ENCODE data around the gene ZFAND3.

The ZFAND3 gene

DNA sequence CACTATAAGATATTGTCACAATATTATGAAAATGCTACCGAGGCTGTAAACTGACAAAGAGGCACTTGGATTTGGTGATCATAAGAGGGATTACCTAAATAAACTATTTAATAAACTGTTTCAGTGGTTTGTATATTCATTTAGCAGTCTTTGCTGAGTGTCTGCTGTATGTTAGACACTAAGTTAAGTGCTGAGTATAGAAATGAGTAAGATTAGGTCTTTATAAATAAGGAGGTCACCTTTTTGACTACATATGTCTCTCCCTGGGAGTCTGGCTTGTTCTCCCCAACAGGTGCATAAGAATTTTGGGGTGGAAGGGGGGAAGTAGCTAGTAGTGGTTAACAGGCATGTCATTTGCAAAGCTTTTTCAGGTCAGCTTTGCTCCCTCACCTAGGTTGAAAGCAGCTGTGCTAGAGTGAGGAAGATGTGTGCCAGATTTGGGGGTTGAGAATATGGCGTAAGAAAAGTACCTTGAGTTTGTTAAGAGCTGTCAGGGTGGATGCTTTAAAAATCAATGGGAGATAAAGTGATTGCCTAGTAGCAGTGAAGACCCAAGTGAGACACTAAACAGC, 246.3 kb downstream of the ZFAND3 start:
- DNase-seq = no peak
- TF ChIP-seq POLR2A (IDR thresholded peaks at IDR 0.05; ENCODE audit: low read length) (no peak), GATA1 (IDR thresholded peaks at IDR 0.05; ENCODE audit: low read depth, low read length) (no peak)

DNA sequence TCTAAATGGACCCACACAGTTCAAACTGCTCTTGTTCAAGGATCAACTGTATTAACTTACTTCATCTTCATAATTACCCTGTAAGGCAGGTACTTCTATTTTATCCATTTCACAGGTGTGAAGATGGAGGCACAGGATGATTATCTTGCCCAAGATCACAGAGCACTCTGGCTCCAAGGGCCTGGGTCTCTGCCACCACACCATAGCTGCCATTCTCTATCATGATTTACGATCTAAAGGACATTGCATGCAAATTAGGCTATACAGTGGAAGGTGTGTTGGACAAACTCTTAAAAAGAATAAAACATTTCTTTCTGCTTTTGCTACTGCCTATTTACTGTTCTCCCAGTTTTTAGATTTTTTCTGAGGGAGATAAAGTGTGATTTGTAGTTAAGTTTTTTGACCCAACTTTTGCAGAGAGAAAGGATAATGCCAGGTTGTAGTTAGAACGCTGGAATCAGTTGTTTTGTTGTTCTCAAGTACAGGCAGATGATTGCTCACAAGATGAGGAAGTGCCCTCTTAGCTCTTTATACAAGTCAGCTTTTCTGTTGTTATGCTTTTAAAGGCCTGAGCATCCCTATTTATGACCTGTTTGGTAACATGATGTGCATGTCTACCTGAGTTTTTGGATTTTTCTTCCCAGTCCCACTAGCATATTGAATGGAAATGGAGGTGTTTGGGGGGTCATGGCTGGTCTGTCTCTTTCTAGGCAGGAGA, 247.9 kb downstream of the ZFAND3 start:
- TF ChIP-seq GATA1 (IDR thresholded peaks at IDR 0.05; ENCODE audit: low read depth, low read length) (no peak), POLR2A (IDR thresholded peaks at IDR 0.05; ENCODE audit: low read length) (no peak)
- no peak for DNase-seq

DNA sequence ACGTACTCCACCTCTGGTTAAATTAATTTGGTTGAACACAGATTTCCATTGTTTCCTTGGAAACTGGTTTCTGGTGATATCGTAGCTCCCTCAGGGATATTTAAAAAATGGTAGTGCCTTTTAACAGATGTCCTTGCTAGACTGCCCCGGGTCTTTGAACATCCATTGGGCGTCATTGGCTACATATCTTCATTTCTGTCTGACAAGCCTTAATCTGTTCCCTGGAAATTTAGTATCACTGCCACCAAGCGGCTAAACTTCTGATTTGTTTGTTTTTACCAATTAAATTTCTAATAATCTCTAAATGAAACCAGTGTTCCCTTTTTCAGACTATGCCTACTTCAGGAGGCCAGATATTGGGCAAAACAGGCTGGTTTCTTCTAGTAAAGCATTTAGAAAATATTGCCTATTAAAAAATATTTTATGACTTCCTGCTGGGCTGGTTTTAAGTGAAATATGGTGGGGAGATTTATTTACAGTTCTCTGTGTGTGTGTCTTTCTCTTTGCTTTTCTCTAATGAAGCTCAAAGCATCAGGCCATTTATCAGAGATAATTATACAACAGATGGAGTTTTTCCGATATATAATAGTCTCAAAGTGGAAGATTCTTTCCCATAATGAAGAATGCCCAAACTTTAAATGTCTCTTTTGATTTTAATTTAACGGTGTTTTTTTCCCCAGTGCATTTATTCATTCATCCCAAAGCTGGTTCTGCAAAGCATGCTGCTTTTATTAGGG, 249.5 kb downstream of the ZFAND3 start:
- DNase-seq = no peak
- no peak for TF ChIP-seq POLR2A (IDR thresholded peaks at IDR 0.05; ENCODE audit: low read length)
- no peak for TF ChIP-seq GATA1 (IDR thresholded peaks at IDR 0.05; ENCODE audit: low read depth, low read length)

DNA sequence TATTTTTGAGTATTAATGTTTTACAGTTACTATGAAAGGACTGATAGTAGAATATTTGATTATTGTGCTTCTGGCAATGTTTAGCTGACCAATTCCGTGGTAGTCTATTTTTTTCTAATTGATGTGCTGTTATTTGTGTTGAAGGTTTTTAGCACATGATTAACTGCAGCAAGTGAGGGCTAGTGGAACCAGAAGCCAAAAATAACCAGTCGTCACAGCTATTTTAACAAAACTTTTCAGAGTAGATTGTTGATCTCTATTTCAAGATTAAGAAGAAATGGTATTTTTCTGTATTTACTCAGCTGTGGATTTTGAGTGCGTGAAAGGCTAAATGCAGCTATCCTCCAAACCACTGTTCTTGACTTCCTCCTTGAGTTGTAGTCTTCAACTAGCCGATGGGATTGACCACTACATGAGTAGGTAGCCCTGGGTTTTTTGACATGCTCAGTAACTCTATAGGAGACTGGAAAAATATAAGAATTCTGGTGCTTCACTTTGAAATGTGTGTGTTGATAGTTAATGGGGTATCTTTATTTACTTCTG, 258.0 kb downstream of the ZFAND3 start:
- no peak for DNase-seq
- TF ChIP-seq GATA1 (IDR thresholded peaks at IDR 0.05; ENCODE audit: low read depth, low read length) (no peak), POLR2A (IDR thresholded peaks at IDR 0.05; ENCODE audit: low read length) (no peak)

DNA sequence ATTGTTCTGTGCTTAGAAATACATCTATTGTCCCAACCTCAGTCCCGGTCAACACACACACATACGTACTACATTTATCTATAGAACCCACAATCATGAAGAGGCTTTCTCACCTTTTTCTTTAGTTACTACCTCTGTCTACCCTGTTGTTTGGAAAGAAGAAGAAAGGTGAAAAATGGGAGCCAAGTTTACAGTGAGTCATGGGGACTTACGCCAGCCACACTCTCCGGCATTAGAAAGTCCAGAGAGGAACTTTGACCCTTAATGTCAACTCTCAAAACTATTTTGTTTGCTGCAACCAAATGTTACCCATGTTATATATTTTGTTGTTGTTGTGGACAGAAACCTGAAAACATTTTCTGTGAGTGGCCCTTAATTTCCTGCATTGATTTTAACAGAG, 259.1 kb downstream of the ZFAND3 start:
- TF ChIP-seq POLR2A (IDR thresholded peaks at IDR 0.05; ENCODE audit: low read length) = no peak
- TF ChIP-seq GATA1 (IDR thresholded peaks at IDR 0.05; ENCODE audit: low read depth, low read length) = no peak
- no peak for DNase-seq

DNA sequence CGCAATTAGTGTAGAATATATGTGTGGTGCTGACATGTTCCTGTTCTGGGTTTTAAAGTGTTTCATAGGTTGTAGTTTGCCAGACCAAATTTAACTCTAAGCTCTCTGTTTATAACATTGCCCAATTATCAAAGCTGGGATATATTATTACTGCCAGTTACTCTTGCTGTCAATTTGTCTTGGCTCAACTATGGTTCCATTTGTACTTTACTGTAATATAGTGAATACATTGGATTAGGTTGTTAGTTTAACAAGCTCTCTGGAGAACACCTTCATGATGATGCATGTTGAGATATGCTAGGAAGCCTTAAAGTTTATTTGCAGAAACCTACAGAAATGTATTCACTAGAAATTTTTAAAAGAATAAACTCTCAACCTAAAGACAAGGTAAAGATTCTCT, 259.6 kb downstream of the ZFAND3 start:
- no peak for DNase-seq
- TF ChIP-seq GATA1 (IDR thresholded peaks at IDR 0.05; ENCODE audit: low read depth, low read length) (no peak), POLR2A (IDR thresholded peaks at IDR 0.05; ENCODE audit: low read length) (no peak)

DNA sequence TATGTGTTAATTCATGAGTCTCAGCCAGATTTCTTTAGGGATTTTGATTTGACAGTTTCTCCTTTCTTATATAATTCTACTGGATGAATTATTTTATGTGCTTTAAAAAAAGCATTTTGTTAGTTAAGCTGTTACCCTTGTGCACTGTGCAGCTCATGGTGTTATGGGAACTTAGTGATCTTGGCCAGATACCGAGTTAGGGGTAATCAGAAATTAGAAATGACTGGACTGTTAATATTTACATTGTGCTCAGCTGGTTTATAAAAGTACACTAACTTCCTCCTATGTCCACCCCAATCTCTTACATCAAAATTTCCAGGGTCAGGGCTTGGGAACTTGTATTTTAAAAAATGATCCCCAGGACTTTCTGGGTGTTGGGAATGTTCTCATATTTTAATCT, 260.0 kb downstream of the ZFAND3 start:
- TF ChIP-seq POLR2A (IDR thresholded peaks at IDR 0.05; ENCODE audit: low read length) (no peak), GATA1 (IDR thresholded peaks at IDR 0.05; ENCODE audit: low read depth, low read length) (no peak)

DNA sequence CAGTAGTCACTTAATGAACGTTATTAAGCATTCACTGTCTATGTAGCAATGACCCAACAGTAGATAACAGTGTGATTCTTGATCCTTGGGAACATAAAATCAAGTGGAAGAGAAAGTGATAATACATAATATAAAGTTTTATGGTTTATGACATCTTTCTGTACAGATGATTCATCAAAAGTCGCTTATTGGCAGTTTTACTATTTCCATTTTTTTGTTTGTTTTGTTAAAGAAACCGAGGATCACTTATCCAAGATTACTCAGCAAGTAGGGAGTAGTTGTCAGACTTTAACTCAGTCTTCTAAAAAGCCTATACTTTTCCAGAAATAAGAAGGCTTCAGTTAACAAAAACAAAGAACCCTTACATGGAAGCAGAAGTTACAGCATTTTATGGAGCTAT, 260.8 kb downstream of the ZFAND3 start:
- DNase-seq = no peak

More for the DNA sequence above, 260.0 kb downstream of the ZFAND3 start:
- DNase-seq = no peak

DNA sequence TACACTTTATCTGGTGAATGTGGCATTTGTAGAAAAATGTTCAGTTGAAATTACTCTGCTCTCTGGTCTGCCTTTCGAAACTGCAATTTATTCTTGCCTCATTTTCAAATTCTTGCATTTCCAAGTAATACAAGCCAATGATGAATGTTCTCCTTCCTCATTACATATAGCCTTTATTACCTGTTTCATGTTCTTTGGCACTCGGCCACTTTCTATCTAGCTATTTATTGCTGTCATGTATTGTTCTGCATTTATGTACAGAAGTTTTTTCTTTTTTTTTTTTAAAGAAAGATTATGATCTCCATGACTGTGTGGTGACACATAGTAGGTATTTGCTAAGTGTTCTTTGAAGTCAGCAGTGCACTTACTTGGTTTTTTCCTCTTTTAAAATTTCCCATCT, 261.4 kb downstream of the ZFAND3 start:
- TF ChIP-seq GATA1 (IDR thresholded peaks at IDR 0.05; ENCODE audit: low read depth, low read length) = no peak
- TF ChIP-seq POLR2A (IDR thresholded peaks at IDR 0.05; ENCODE audit: low read length) = no peak
- DNase-seq = no peak

More for the DNA sequence above, 260.8 kb downstream of the ZFAND3 start:
- TF ChIP-seq POLR2A (IDR thresholded peaks at IDR 0.05; ENCODE audit: low read length) = no peak
- no peak for TF ChIP-seq GATA1 (IDR thresholded peaks at IDR 0.05; ENCODE audit: low read depth, low read length)

DNA sequence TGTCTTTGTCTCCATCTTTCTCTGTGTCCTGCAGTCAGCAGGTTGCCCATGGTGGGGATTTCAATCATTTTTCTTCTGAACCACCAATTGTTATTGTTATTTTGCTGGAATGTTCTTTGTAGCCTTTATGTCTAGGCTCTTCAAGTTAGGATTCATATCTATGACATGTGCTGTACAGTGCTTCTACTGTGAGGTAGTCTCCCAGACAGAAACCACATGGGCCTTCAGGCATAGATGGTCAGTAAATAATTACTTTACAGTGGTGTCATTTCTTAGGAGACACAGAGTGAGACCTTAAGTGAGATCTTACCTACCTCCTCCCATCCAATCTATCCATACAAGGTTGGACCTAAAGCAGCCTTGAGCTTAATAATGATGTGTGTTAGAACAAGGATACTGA, 265.5 kb downstream of the ZFAND3 start:
- no peak for DNase-seq
- TF ChIP-seq GATA1 (IDR thresholded peaks at IDR 0.05; ENCODE audit: low read depth, low read length) (no peak), POLR2A (IDR thresholded peaks at IDR 0.05; ENCODE audit: low read length) (no peak)

DNA sequence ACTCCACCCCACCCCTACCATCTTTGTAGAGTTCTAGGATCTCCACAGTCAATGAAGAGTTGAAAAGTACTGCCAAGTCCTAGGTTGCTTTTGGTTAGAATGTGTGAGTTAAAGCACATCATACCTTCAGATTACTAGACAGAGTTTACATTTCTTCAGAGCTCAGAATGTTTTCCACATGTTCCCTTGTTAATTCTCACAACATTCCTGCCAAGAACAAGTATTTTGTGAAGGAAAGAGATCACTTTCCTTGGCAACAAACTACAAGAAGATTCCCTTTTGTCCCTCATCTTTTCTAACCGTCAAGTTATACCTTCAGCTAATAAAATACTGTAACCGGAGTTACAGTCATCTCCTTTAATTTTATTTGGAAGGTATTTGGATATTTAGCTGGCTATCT, 266.8 kb downstream of the ZFAND3 start:
- TF ChIP-seq POLR2A (IDR thresholded peaks at IDR 0.05; ENCODE audit: low read length) (no peak), GATA1 (IDR thresholded peaks at IDR 0.05; ENCODE audit: low read depth, low read length) (no peak)
- no peak for DNase-seq

DNA sequence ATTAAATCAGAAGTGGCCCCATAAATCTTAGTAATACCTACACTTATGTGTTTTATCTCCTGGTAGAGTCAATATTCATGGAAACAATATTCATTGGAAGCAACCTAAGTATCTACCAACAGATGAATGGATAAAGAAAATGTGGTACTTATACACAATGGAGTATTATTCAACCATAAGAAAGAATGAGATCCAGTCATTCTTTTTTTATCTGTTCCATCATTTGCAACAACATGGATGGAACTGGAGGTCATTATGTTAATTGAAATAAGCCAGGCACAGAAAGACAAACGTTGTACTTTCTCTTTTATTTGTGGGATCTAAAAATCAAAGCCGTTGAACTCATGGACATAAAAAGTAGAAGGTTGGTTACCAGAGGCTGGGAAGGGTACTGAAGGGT, 268.5 kb downstream of the ZFAND3 start:
- TF ChIP-seq POLR2A (IDR thresholded peaks at IDR 0.05; ENCODE audit: low read length) = no peak
- no peak for TF ChIP-seq GATA1 (IDR thresholded peaks at IDR 0.05; ENCODE audit: low read depth, low read length)
- no peak for DNase-seq

DNA sequence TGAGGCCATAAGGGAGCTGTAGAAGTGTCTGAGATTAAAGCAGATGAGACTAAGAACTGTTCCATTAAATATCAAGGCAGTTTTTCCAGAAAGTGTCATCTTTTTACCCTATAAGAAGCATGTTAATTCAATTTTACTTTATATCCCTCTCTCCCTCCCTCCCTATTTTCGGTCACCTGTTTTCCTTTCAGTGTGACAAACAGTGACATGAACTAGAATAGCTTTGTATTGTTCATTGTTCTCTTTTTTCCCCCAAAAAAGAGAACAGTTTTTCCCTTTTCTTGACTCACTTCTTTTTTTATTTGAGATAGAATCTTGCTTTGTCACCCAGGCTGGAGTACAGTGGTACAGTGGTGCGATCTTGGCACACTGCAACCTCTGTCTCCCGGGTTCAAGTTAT, 269.3 kb downstream of the ZFAND3 start:
- TF ChIP-seq GATA1 (IDR thresholded peaks at IDR 0.05; ENCODE audit: low read depth, low read length) (no peak), POLR2A (IDR thresholded peaks at IDR 0.05; ENCODE audit: low read length) (no peak)
- no peak for DNase-seq

DNA sequence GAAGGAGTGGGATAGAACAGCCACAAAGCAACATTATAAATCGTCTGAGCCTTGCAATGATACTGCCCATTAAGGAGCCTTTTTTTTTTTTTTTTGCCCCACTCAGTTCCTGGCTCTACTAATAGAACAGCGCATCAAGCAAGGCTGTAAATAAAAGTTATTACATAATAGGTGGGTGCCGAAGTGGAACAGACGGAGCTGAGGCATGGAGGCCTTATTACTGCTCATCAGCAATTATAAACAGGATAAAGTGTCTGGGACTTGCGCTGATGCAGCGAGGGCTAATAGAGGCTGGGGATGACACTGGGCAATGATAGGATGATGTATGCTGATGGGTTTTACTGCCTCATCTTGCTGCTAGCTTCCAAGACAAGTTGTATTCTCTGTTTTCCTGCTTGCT, 272.1 kb downstream of the ZFAND3 start:
- TF ChIP-seq GATA1 (IDR thresholded peaks at IDR 0.05; ENCODE audit: low read depth, low read length) (no peak), POLR2A (IDR thresholded peaks at IDR 0.05; ENCODE audit: low read length) (no peak)
- no peak for DNase-seq

All from erythroblast (primary cell).